ENCODE results near the gene WDR48.

- TF ChIP-seq CTCF (IDR thresholded peaks at IDR 0.05) (no peak), EP300 (IDR thresholded peaks at IDR 0.05) (no peak), POLR2A (IDR thresholded peaks at IDR 0.05) (no peak)
Observed at GRCh38 chr3:39103791-39104552, 52.2 kb downstream of the WDR48 start.

Measured in ovary (tissue), 3 donors.